ENCODE data around the gene CENPF.
"Not testable (repeated sequence)": the region's sequence is repeated elsewhere in the genome, so short reads cannot be mapped to it uniquely, and the experiment has no call there.

CENPF gene

DNA sequence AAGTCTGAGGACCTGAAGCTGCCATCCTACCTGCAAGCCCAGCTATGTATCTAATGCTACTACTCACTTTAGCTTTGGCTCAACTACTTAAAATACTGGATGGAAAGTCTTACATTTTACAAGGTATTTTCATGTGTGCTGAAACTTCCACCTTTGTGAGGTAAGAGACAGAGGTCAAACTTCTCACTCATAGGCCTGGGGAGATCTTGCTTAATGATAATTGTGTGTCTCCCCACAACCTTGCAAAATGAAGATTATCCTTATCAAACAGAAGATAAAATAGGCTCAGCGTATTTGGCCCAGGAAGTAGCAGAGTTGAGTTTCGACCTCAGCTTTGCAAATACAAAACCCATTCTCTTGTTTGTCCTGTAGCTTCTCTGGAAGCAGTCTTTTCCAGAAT is 63.7 kb downstream of the CENPF start:
- no peak for TF ChIP-seq ZFX (IDR thresholded peaks at IDR 0.05; ENCODE audit: borderline replicate concordance)
- TF ChIP-seq, protein P1, sequence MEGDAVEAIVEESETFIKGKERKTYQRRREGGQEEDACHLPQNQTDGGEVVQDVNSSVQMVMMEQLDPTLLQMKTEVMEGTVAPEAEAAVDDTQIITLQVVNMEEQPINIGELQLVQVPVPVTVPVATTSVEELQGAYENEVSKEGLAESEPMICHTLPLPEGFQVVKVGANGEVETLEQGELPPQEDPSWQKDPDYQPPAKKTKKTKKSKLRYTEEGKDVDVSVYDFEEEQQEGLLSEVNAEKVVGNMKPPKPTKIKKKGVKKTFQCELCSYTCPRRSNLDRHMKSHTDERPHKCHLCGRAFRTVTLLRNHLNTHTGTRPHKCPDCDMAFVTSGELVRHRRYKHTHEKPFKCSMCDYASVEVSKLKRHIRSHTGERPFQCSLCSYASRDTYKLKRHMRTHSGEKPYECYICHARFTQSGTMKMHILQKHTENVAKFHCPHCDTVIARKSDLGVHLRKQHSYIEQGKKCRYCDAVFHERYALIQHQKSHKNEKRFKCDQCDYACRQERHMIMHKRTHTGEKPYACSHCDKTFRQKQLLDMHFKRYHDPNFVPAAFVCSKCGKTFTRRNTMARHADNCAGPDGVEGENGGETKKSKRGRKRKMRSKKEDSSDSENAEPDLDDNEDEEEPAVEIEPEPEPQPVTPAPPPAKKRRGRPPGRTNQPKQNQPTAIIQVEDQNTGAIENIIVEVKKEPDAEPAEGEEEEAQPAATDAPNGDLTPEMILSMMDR (IDR thresholded peaks at IDR 0.05), result no peak
- no peak overlapping the region for H3K27ac ChIP-seq

DNA sequence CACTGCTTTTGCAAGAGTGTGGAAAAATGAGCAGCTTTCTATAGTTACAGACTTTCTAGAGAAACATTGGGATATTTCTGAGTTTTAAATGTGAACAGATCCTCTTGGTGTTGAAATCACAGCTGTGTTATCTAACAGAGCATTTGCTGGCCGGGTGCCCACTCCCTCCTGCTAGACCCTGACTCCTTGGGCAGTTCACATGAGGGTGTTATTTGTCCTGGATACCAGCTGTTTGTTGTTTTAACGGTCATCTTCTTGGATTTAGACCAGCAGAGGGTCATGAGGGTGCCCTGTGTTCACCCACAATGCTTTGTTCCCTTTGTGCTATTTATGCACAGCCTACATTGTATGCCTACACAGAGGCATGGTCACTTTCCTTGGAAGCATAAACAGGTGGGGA is 67.1 kb downstream of the CENPF start:
- TF ChIP-seq, protein P1 (IDR thresholded peaks at IDR 0.05), result no peak
- TF ChIP-seq ZFX (IDR thresholded peaks at IDR 0.05; ENCODE audit: borderline replicate concordance), result no peak
- no peak overlapping the region for H3K27ac ChIP-seq

DNA sequence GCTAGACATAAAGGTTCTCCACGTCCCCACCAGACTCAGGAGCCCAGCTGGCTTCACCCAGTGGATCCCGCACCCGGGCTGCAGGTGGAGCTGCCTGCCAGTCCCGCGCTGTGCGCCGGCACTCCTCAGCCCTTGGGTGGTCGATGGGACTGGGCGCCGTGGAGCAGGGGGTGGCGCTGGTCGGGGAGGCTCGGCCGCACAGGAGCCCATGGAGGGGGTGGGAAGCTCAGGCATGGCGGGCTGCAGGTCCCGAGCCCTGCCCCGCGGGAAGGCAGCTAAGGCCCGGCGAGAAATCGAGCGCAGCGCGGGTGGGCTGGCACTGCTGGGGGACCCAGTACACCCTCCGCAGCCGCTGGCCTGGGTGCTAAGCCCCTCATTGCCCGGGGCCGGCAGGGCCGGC is 70.0 kb downstream of the CENPF start:
- not testable (repeated sequence) for H3K27ac ChIP-seq

DNA sequence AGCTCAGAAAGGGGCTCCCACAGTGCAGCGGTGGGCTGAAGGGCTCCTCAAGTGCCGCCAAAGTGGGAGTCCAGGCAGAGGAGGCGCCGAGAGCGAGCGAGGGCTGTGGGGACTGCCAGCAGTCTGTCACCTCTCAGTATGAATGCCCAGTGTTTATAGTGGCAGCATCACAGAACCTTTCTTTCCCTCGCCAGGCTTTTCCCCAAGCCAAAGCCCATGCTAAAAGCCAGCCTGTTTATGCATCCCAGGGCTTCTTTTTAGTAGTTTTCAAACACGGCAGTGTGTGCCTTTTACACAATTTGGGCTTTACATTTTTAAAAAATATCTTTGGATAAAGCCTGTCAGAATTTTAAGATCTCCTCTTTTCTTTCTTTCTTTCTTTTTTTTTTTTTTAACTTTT is 70.6 kb downstream of the CENPF start:
- no peak overlapping the region for H3K27ac ChIP-seq
- TF ChIP-seq, protein P1 (IDR thresholded peaks at IDR 0.05), result no peak
- no peak for TF ChIP-seq ZFX (IDR thresholded peaks at IDR 0.05; ENCODE audit: borderline replicate concordance)

DNA sequence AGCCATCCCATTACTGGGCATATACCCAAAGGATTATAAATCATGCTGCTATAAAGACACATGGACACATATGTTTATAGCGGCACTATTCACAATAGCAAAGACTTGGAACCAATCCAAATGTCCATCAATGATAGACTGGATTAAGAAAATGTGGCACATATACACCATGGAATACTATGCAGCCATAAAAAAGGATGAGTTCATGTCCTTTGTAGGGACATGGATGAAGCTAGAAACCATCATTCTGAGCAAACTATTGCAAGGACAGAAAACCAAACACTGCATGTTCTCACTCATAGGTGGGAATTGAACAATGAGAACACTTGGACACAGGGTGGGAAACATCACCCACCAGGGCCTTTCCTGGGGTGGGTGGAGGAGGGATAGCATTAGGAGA is 72.5 kb downstream of the CENPF start:
- not testable (repeated sequence) for H3K27ac ChIP-seq

DNA sequence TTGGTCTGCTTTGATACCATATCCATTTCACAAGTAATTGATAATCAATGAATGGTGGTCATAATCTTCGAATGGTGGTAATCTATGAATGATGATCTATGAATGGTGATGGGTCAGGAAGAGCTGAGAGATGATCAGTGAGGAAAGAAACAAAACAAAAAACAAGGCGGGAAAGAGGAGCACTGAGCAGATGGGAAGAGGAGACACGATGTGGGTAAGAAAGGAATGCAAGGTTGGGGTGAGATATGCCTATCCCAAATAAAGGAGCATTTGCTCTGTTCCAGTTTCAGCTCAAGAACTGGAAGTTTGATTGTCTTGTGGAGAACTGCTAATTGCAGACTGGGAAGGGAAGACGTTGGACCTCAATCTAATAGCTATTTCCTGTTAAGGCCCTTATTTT is 73.8 kb downstream of the CENPF start:
- TF ChIP-seq, protein P1 (IDR thresholded peaks at IDR 0.05), result no peak
- no peak for TF ChIP-seq ZFX (IDR thresholded peaks at IDR 0.05; ENCODE audit: borderline replicate concordance)
- H3K27ac ChIP-seq, result no peak overlapping the region

DNA sequence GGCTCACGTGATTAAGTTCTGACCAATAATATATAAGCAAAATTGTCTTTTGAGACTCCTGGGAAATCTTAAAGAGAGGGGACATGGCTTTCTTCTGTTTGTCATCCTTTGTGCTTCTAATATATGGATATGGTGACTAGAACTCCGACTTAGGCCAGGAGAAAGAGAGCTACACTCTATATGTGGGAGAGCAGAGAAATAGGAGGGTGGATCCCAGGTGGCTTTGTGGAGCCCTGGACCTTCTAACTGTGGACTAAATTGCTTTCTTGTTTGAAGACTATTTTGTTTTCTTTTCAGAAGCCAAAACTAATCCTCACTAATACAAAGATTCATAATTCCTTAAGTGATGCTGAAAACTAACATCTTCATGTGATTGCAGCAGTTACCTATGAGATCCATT is 75.0 kb downstream of the CENPF start:
- no peak for TF ChIP-seq ZFX (IDR thresholded peaks at IDR 0.05; ENCODE audit: borderline replicate concordance)
- TF ChIP-seq, protein P1 (IDR thresholded peaks at IDR 0.05), result no peak
- no peak overlapping the region for H3K27ac ChIP-seq

DNA sequence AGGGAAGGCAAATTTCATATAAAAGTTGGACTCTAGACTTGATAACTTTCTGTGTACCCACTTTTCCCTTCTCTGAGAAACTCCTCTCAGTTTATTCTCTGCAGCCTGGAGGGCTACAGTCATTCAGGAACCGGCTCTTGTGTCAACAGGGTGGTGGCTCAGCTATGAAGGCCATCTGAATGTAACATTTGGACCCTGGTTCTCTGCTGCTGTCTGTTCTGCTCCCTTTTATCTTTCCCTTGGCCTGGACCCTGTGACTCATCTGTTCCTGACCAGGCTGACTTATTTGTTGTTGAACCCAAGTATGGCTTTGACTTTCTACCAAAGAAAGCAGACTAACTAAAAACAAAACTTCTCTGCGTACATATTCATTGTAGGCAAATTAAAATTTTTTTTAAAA is 75.4 kb downstream of the CENPF start:
- H3K27ac ChIP-seq, result no peak overlapping the region
- TF ChIP-seq, protein P1 (IDR thresholded peaks at IDR 0.05), result no peak
- TF ChIP-seq ZFX (IDR thresholded peaks at IDR 0.05; ENCODE audit: borderline replicate concordance), result no peak

DNA sequence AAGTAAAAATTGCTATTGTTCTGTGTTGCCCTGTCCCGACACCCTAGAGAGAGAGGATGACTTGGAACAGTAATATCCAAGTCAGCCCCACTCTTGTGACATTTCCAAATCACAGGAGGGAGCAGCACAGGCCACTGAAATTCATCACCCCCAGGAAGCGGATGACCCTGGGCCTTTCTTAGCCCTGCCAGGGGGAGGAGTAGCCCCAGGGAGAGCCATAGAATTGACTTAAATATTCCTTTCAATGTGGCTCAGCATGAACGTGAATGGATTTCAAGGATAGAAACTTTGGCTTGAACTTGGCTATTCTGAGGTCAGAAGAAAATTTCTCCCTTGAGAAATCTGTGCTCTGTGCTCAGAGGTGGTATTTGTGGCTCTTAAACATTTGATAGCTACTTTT is 80.6 kb downstream of the CENPF start:
- no peak overlapping the region for H3K27ac ChIP-seq
- TF ChIP-seq, protein P1 (IDR thresholded peaks at IDR 0.05), result no peak
